HG02938 (cell line): ENCODE results near the gene GPR108.

ENCODE experiments used
- ATAC-seq: cut with Tn5 transposase; IDR thresholded peaks from one replicate; pipeline ENCODE4 v1.9.1; 2021; ENCODE audit warnings: mild to moderate bottlenecking, moderate library complexity; ENCODE audit not compliant: unreplicated experiment

The GPR108 gene

DNA sequence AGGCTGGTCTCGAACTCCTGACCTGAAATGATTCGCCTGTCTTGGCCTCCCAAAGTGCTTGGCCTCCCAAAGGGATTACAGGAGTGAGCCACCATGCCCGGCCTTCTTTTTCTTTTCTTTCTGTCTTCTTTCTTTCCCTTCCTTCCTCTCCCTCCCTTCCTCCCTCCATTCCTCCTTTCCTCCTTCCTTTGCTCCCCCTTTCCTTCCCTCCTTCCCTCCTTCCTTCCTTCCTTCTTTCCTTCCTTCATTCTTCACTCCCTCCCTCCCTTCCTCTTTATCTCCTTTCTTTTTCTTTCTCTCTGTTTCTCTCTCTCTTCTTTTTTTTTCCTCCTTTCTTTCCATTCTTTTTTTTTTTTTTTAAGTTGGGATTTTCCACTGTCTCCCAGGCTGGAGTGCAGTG, 29.0 kb downstream of the GPR108 start:
- ATAC-seq: no peak

DNA sequence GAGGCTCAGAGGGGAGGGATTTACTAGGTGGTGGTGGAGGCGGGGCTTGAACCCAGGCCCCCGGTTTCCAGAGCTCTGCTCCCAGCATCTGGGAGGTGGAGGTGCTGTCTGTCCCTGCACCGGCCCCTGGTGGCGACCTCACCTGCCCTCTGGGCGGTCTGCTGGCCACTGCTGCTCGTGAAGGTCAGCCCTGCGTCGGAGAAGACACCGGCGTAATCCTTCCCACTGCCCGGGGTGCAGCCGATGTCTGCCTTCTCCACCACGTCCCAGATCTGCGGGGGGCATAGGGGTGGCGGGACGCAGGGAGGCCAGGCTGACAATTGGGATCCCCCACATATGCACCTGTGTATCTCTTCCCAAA, 29.7 kb downstream of the GPR108 start:
- ATAC-seq: no peak

DNA sequence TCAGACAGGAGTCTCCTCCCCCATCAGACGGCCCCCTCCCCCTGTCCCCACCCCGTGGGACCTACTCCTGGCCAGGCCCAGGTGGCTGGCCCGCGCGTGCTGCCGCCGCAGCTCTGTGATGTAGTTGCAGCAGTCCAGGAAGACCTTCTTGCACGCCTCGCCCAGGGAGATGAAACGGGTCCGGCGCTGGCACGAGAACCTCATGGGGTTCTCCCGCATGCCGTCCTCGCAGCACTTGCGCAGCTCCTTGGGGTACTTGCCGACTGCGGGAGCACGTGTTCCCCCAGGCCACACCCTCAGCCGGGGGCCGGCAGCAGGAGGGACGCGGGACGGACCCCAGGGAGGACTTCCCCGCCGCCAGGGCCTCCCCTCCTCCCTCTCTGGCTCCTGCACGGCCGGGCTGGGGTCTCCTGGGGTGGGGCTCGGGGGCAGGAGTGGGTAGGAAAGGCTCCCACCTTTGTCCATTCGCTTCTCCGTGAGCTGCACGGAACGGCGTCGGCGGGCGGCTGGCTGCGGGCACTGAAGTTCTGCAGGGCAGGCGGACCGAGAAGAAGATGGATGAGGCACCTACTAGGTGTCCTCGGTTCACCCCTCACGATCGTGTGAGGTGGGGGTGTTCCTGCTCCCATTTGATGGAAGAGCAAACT, 30.2 kb downstream of the GPR108 start:
- ATAC-seq: no peak

GRCh38 chr19:6706633-6706958, 30.8 kb downstream of the GPR108 start:
- no peak for ATAC-seq

DNA sequence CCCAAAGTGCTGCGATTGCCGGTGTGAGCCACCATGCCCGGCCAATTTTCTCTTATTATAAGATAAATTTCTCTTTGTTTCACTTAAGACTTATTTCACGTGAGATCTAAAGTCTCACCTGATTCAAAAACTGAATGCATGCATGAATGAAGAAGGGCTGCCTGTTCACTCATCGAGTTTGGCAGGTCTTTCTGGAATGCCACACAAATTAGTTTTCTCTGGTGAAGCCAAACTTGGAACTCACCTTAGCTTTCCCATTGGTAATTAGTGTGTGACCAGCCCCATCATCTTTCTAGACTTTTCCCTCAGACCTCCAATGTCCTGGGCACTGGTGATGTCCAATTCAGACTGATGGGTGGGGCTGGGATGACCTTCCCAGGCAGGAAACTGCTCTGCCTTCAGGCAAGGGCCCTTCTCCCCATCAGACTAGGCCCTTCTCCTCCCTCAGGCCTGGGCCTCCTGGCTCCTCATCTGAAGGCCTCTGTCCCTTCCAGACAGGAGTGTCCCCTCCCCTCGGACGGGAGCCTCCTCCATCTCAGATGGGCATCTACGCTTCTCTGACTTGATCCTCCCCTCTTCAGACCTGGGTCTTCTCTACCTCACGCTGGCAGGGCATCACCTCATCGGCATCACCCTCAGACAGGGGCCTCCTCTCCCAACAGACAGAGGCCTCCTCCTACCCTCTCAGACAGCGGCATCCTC, 31.3 kb downstream of the GPR108 start:
- no peak for ATAC-seq

DNA sequence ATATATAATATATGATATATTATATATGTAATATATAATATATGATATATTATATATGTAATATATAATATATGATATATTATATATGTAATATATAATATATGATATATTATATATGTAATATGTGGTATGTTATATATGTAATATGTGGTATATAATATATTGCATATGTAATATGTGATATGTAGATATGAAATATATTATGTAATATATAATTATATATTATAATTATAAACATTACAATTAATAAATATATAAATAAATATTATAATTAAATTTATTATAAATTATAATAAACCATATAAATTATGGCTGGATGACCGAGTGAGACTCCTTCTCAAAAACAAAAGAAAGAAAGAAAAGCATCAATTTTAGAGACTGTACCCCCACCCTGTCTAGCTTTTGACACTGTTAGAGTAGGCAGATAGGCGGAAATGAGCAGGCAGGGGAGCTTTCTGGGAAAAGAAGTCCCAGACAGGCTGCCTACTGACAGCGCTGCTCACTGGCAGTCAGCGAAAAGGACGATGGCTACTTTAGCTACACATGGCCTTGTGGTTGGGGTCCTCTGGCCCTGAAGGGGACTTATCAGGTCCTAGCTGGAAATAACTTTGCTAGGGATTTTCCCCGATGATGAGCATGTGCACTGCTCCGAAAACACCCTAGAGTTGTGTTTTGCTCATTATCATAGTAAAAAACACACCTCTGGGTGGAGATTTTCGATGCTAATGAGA, 36.6 kb downstream of the GPR108 start:
- ATAC-seq: no peak

- no peak for ATAC-seq
These were observed 37.4 kb downstream of the GPR108 start for GRCh38 chr19:6699935-6700334.

GRCh38 chr19:6697291-6697690, 40.1 kb downstream of the GPR108 start:
- no peak for ATAC-seq

GRCh38 chr19:6696239-6696820, 41.0 kb downstream of the GPR108 start:
- no peak for ATAC-seq

DNA sequence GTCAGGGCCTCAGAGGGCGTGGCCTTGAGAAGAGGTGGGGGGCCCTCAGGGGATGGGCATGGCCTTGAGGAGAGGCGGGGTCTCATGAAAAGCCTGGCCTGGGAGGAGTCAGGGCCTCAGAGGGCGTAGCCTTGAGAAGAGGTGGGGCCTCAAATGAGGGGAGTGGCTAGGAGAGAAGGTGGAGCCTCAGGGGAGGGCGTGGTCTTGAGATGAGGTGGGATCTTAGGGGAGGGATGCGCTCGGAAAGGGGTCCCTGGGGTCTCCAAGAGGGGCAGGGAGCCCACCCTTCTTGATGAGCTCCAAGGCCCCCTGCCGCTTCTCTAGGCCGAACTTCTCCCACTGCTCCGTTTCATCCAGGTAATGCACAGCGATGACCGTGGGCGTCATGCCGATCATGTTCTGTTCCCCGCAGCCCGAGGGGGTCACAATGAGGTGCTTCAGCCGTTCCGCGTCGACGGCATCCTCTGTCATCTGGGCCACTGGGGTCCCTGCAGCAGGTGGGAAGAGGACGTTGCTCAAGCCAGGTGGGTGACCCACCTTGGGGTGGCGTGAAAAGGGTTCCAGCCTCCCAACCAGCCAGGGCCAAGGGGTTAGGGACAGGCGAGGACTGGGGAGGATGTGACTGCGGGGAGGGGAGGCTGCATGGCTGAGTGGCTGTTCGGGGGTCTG, 43.1 kb downstream of the GPR108 start:
- ATAC-seq: no peak

GRCh38 chr19:6693681-6694080, 43.7 kb downstream of the GPR108 start:
- ATAC-seq: no peak

- no peak for ATAC-seq
These were observed 44.3 kb downstream of the GPR108 start for GRCh38 chr19:6693056-6693471.

- ATAC-seq: no peak
These were observed 45.4 kb downstream of the GPR108 start for GRCh38 chr19:6692027-6692426.

- ATAC-seq: no peak
These were observed 46.0 kb downstream of the GPR108 start for GRCh38 chr19:6691342-6691741.

GRCh38 chr19:6690160-6690885, 47.1 kb downstream of the GPR108 start:
- ATAC-seq: no peak

DNA sequence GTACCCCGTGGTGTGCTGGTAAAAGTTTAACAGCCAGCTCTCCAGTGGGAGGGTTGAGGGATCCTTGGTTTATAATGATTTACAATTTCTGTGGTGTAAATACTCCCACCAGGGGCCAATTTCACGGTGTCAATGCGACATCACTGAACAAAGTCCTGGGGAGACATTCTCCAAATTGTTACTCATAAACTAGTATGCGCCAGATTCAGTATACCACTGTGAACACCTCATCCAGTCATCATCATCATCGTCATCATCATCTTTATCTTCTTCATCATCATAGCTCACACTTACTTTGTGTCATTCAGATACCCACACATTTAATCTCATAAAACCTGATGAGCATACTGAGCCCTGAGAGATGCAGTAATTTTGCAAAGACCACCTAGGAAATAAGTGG, 50.3 kb downstream of the GPR108 start:
- no peak for ATAC-seq

DNA sequence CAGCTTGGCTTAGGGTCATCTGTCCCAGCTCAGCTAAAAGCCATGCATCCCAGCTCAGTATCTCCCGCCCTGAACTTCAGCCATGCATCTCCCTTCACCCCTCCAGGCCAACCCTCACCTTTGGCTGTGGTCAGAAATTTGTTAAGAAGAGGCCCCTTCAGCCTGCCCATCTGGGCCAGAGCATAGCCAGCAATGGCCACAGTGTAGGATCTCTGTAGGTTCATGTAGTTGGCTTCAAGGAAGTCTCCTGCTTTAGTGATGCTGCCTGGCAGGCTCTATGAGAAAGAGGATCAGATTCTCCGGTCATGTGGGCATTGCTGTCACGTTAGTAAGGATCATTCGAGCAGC, 50.8 kb downstream of the GPR108 start:
- ATAC-seq: no peak

DNA sequence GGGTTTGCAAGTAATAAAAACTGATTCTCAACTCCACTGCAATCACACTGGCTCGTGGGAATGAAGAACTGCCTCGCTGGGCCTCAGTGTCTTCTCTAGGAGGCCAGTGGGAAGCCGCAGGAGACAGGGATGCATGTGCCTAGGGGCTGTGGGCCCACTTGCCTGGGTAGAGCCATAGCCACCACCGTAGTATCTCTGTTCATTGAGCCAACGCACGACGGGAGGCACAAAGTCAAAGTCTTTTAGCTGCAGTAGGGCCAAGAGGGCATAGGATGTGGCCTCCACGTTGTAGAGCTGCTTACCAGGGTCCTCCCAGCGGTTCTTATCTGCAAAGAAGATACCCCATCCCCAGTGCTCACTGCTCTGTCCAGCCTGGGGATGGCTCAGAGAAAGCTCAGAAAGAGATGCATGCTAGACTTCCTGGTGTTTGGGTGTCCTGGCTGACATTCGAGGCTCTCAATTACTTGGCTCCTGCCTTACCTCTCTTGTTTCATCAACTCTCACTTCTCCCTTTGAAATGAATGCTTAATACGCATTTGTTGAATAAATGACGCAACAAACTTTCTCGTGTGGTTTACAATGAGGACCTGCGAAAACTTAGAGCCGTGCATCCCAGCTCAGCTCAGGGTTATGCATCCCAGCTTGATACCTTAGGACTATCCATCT, 51.3 kb downstream of the GPR108 start:
- no peak for ATAC-seq

GRCh38 chr19:6685482-6685881, 51.9 kb downstream of the GPR108 start:
- no peak for ATAC-seq

DNA sequence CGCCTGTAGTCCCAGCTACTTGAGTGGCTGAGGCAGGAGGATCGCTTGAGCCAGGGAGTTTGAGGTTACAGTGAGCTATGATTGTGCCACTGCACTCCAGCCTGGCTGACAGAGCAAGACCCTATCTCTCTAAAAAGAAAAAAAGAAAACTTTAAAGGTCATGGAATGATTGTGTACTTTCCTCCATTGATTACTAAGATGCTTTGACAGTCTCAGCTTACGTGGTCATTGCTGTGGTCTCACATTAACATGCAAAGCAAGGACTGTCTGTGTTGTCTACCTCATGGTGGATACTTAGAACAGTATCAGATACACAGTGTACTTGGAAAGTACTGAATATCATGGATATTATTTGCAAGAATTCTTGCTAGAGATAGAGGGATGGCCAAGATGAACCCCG, 53.4 kb downstream of the GPR108 start:
- ATAC-seq: no peak
